Activated CD8-positive, alpha-beta memory T cell treated with anti-CD3 and anti-CD28 coated beads, Interleukin-2, amount 50 U/mL, for 1 hour (primary cell): ENCODE data around the gene CLPSL2.

Experiments used
- DNase-seq: peaks from one replicate; pipeline ENCODE4 v3.0.0-alpha.2; 2020; ENCODE audit errors: extremely low read depth

CLPSL2 gene

GRCh38 chr6:35746516-35746915 lies 29.9 kb upstream of the CLPSL2 start:
- no peak for DNase-seq

GRCh38 chr6:35747877-35748276 lies 28.5 kb upstream of the CLPSL2 start:
- no peak for DNase-seq

GRCh38 chr6:35750557-35750956 lies 25.8 kb upstream of the CLPSL2 start:
- no peak for DNase-seq

- no peak for DNase-seq
Observed at GRCh38 chr6:35751594-35751993, 24.8 kb upstream of the CLPSL2 start.

GRCh38 chr6:35752330-35752729 lies 24.1 kb upstream of the CLPSL2 start:
- DNase-seq = no peak

GRCh38 chr6:35754452-35755277 lies 21.7 kb upstream of the CLPSL2 start:
- no peak for DNase-seq

GRCh38 chr6:35755278-35755924 lies 21.0 kb upstream of the CLPSL2 start:
- DNase-seq = no peak

GRCh38 chr6:35757456-35758123 lies 18.8 kb upstream of the CLPSL2 start:
- DNase-seq = no peak

GRCh38 chr6:35759426-35759825 lies 17.0 kb upstream of the CLPSL2 start:
- DNase-seq = no peak

- DNase-seq = no peak
Observed at GRCh38 chr6:35765739-35766138, 10.7 kb upstream of the CLPSL2 start.

GRCh38 chr6:35769211-35769610 lies 7.2 kb upstream of the CLPSL2 start:
- no peak for DNase-seq

GRCh38 chr6:35771343-35771627 lies 5.1 kb upstream of the CLPSL2 start:
- DNase-seq = no peak

GRCh38 chr6:35774116-35774794 lies 2.1 kb upstream of the CLPSL2 start:
- DNase-seq = no peak

GRCh38 chr6:35775031-35775430 lies 1.4 kb upstream of the CLPSL2 start:
- no peak for DNase-seq

GRCh38 chr6:35777356-35778102 lies 1.1 kb downstream of the CLPSL2 start:
- no peak for DNase-seq

GRCh38 chr6:35778437-35778836 lies 2.0 kb downstream of the CLPSL2 start:
- no peak for DNase-seq

GRCh38 chr6:35780719-35781118 lies 4.3 kb downstream of the CLPSL2 start, which contains the start of gene CLPSL1:
Gene CLPSL1, plus strand, starts transcription at chr6:35781019. Its CDS starts 92 bp downstream, at chr6:35781111.
- no peak for DNase-seq

- DNase-seq = no peak
Observed at GRCh38 chr6:35781290-35781689, 4.9 kb downstream of the CLPSL2 start.

- no peak for DNase-seq
Observed at GRCh38 chr6:35782424-35782823, 6.0 kb downstream of the CLPSL2 start.

GRCh38 chr6:35784200-35784599 lies 7.8 kb downstream of the CLPSL2 start:
- no peak for DNase-seq

GRCh38 chr6:35786272-35786671 lies 9.9 kb downstream of the CLPSL2 start:
- no peak for DNase-seq

- DNase-seq = no peak
Observed at GRCh38 chr6:35786810-35787209, 10.4 kb downstream of the CLPSL2 start.
